Trophoblast cell (in vitro differentiated cells and primary cell): ENCODE measurements around the gene CD99.

ENCODE experiments used
- DNase-seq, 2 donors: peaks; one replicate each; pipeline ENCODE4 v3.0.0-alpha.2; 2016
- H2AFZ ChIP-seq: 2 replicates; pipeline ENCODE4 v1.6.1; 2013; ENCODE audit warnings: low read length, moderate library complexity, mild to moderate bottlenecking; ENCODE audit not compliant: insufficient read depth, poor library complexity
- H2AK5ac ChIP-seq: 2 replicates; pipeline ENCODE4 v1.6.1; 2013; ENCODE audit warnings: mild to moderate bottlenecking, low read length
- H2BK120ac ChIP-seq: 2 replicates; pipeline ENCODE4 v1.6.1; 2013; ENCODE audit warnings: low read length, mild to moderate bottlenecking, moderate library complexity; ENCODE audit not compliant: insufficient read depth, poor library complexity
- H2BK12ac ChIP-seq: 2 replicates; pipeline ENCODE4 v1.6.1; 2013; ENCODE audit warnings: mild to moderate bottlenecking, low read length, moderate library complexity
- H2BK5ac ChIP-seq: 2 replicates; pipeline ENCODE4 v1.6.1; 2013; ENCODE audit warnings: low read length, low read depth, moderate library complexity, mild to moderate bottlenecking; ENCODE audit not compliant: poor library complexity
- H3K14ac ChIP-seq: 2 replicates; pipeline ENCODE4 v1.6.1; 2013; ENCODE audit warnings: mild to moderate bottlenecking, low read length
- H3K18ac ChIP-seq: 2 replicates; pipeline ENCODE4 v1.6.1; 2013; ENCODE audit warnings: mild to moderate bottlenecking, low read length
- H3K23ac ChIP-seq: 2 replicates; pipeline ENCODE4 v1.6.1; 2013; ENCODE audit warnings: low read length
- H3K27ac ChIP-seq: 2 replicates; pipeline ENCODE4 v1.5.1; 2013; ENCODE audit warnings: low read depth, mild to moderate bottlenecking, inconsistent platforms, low read length, moderate library complexity
- H3K27me3 ChIP-seq: 2 replicates; pipeline ENCODE4 v1.6.1; 2013; ENCODE audit warnings: inconsistent platforms, mild to moderate bottlenecking, low read length, moderate library complexity; ENCODE audit not compliant: insufficient read depth
- H3K36me3 ChIP-seq, 2 experiments: 1 replicate in 1 of 2; 2 replicates in 1 of 2; pipeline ENCODE4 v1.6.1; 2013; ENCODE audit warnings: low read length in 2 of 2, mild to moderate bottlenecking in 2 of 2, moderate library complexity in 1 of 2; ENCODE audit not compliant: insufficient read depth in 2 of 2, control insufficient read depth in 1 of 2
- H3K4ac ChIP-seq: 2 replicates; pipeline ENCODE4 v1.6.1; 2013; ENCODE audit warnings: low read depth, mild to moderate bottlenecking, low read length, moderate library complexity
- H3K4me1 ChIP-seq, 2 experiments: 1 replicate in 1 of 2; 2 replicates in 1 of 2; pipeline ENCODE4 v1.6.1; 2013; ENCODE audit warnings: low read length in 2 of 2, mild to moderate bottlenecking in 2 of 2, moderate library complexity in 1 of 2; ENCODE audit not compliant: insufficient read depth in 2 of 2, control insufficient read depth in 1 of 2
- H3K4me2 ChIP-seq: 2 replicates; pipeline ENCODE4 v1.6.1; 2013; ENCODE audit warnings: inconsistent platforms, mild to moderate bottlenecking, low read length, moderate library complexity
- H3K4me3 ChIP-seq: 2 replicates; pipeline ENCODE4 v1.5.1; 2013; ENCODE audit warnings: mild to moderate bottlenecking, low read depth, low read length, inconsistent platforms
- H3K79me1 ChIP-seq: one replicate; pipeline ENCODE4 v1.6.1; 2013; ENCODE audit warnings: low read length
- H3K79me2 ChIP-seq: 2 replicates; pipeline ENCODE4 v1.6.1; 2013; ENCODE audit warnings: low read length, mild to moderate bottlenecking; ENCODE audit not compliant: control insufficient read depth, insufficient read depth, poor library complexity
- H3K9ac ChIP-seq: 2 replicates; pipeline ENCODE4 v1.6.1; 2013; ENCODE audit warnings: mild to moderate bottlenecking, low read length
- H3K9me3 ChIP-seq: 2 replicates; pipeline ENCODE4 v1.6.1; 2013; ENCODE audit warnings: low read depth, mild to moderate bottlenecking, control low read depth, inconsistent platforms, low read length; ENCODE audit not compliant: insufficient read depth
- H4K12ac ChIP-seq: 2 replicates; pipeline ENCODE4 v1.6.1; 2013; ENCODE audit warnings: low read depth, mild to moderate bottlenecking, low read length, moderate library complexity
- H4K8ac ChIP-seq: 2 replicates; pipeline ENCODE4 v1.6.1; 2013; ENCODE audit warnings: low read depth, mild to moderate bottlenecking, low read length, moderate library complexity
- H4K91ac ChIP-seq: one replicate; pipeline ENCODE4 v1.6.1; 2013; ENCODE audit warnings: low read depth, mild to moderate bottlenecking, low read length, moderate library complexity
- whole genome bisulfite sequencing: extraction: QIAGEN DNeasy Blood & Tissue Kit; methylation state at CpG from one replicate; pipeline ENCODE4 v1.1.7; 2013; ENCODE audit warnings: missing lambda C conversion rate; ENCODE audit not compliant: insufficient read length, insufficient coverage; ENCODE audit errors: extremely low coverage; 5-methylcytosine and 5-hydroxymethylcytosine counted together

The CD99 gene

DNA sequence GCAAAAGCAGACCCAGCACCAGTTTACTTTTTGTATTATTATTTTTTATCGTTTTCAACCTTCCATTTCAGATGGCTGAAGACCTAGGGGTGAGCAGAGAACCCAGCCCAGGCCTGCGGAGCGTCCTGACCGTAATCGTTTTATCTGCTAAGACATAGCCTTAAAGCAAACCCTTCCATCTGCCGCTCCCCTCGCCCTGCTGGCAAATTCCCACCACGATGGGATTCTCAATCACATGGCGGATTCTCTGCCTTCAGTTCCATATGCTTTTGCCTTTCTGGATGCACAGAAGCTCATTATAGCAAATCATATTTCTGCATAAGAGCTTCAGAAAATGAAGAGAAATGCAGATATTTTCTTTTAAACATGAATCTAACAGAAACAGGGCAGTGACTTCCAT lies 42.2 kb downstream of the CD99 start:
- no peak overlapping the region for H4K91ac ChIP-seq
- no peak overlapping the region for H2AK5ac ChIP-seq
- H3K23ac ChIP-seq = no peak overlapping the region
- H3K36me3 ChIP-seq = peaks cover 30 to 45% of the 10 kb centered on the region in 2 experiments
- no peak overlapping the region for H2BK12ac ChIP-seq
- no CpG with 5 or more reads among the region's 9 CpGs for WGBS
- no peak overlapping the region for H3K4ac ChIP-seq
- H3K27ac ChIP-seq = no peak overlapping the region
- H3K18ac ChIP-seq = no peak overlapping the region
- no peaks in the 10 kb centered on the region for H3K4me1 ChIP-seq
- no peak overlapping the region for H3K4me3 ChIP-seq
- H3K14ac ChIP-seq = no peak overlapping the region
- no peaks in the 10 kb centered on the region for H3K79me2 ChIP-seq
- no peak for DNase-seq
- H3K79me1 ChIP-seq = no peaks in the 10 kb centered on the region
- H3K4me2 ChIP-seq = no peak overlapping the region
- no peak overlapping the region for H2BK120ac ChIP-seq
- no peak overlapping the region for H4K8ac ChIP-seq
- peaks cover 3% of the 10 kb centered on the region for H3K9me3 ChIP-seq
- H3K27me3 ChIP-seq = no peaks in the 10 kb centered on the region
- no peak overlapping the region for H2AFZ ChIP-seq
- no peak overlapping the region for H2BK5ac ChIP-seq
- H3K9ac ChIP-seq = no peak overlapping the region
- H4K12ac ChIP-seq = no peak overlapping the region

DNA sequence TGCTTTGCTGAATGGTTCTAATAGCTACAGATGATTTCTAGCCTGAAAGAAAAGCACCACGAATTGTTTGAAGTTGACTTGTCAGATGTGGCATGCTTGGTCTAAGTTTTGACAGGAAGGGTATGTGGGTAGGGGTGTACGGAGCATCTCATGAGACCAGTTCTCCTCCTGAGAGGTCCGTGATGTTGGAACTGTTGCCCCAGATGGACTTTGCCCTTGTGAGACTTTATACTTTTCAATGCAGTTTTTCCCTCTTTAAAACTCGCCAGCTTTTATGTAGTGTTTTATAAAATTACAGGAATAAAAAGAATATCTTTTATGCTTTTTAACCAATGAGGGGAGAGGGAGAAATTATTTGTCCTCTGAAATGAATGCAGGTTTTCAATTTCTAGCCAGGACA lies 44.2 kb downstream of the CD99 start:
- Histone ChIP-seq H4K12ac (no peak overlapping the region), H2AFZ (no peak overlapping the region), H3K27ac (no peak overlapping the region), H3K4ac (no peak overlapping the region), H2BK120ac (no peak overlapping the region), H3K9me3 (peaks cover 3% of the 10 kb centered on the region), H3K23ac (no peak overlapping the region), H3K9ac (no peak overlapping the region), H3K4me3 (no peak overlapping the region), H2BK12ac (no peak overlapping the region), H2BK5ac (no peak overlapping the region), H2AK5ac (no peak overlapping the region), H3K14ac (no peak overlapping the region), H4K8ac (no peak overlapping the region), H4K91ac (no peak overlapping the region), H3K36me3 (peaks cover 29 to 40% of the 10 kb centered on the region in 2 experiments), H3K79me2 (no peaks in the 10 kb centered on the region), H3K4me1 (no peaks in the 10 kb centered on the region), H3K79me1 (no peaks in the 10 kb centered on the region), H3K4me2 (no peak overlapping the region), H3K27me3 (no peaks in the 10 kb centered on the region), H3K18ac (no peak overlapping the region)
- no CpG with 5 or more reads among the region's 4 CpGs for WGBS
- no peak for DNase-seq

DNA sequence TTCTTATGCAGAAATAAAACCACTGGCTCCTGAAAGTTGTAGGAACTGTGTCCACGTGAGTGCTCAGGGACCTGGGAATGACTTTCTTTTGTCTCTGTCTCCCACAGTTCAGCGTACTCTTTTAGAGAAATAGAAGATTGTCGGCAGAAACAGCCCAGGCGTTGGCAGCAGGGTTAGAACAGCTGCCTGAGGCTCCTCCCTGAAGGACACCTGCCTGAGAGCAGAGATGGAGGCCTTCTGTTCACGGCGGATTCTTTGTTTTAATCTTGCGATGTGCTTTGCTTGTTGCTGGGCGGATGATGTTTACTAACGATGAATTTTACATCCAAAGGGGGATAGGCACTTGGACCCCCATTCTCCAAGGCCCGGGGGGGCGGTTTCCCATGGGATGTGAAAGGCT lies 49.6 kb downstream of the CD99 start:
- no peak overlapping the region for H2BK5ac ChIP-seq
- H3K4ac ChIP-seq = no peak overlapping the region
- no CpG with 5 or more reads among the region's 11 CpGs for WGBS
- no peak overlapping the region for H3K18ac ChIP-seq
- no peaks in the 10 kb centered on the region for H3K79me1 ChIP-seq
- H2BK120ac ChIP-seq = no peak overlapping the region
- DNase-seq = no peak
- H2AK5ac ChIP-seq = no peak overlapping the region
- H2BK12ac ChIP-seq = no peak overlapping the region
- H3K4me2 ChIP-seq = no peak overlapping the region
- no peak overlapping the region for H4K91ac ChIP-seq
- H3K27me3 ChIP-seq = no peaks in the 10 kb centered on the region
- H3K4me3 ChIP-seq = no peak overlapping the region
- H4K12ac ChIP-seq = no peak overlapping the region
- H2AFZ ChIP-seq = no peak overlapping the region
- no peak overlapping the region for H3K14ac ChIP-seq
- H3K9ac ChIP-seq = no peak overlapping the region
- no peaks in the 10 kb centered on the region for H3K4me1 ChIP-seq
- H3K36me3 ChIP-seq = peaks cover 22 to 34% of the 10 kb centered on the region in 2 experiments
- H3K27ac ChIP-seq = no peak overlapping the region
- H3K9me3 ChIP-seq = no peaks in the 10 kb centered on the region
- no peaks in the 10 kb centered on the region for H3K79me2 ChIP-seq
- no peak overlapping the region for H4K8ac ChIP-seq
- no peak overlapping the region for H3K23ac ChIP-seq

DNA sequence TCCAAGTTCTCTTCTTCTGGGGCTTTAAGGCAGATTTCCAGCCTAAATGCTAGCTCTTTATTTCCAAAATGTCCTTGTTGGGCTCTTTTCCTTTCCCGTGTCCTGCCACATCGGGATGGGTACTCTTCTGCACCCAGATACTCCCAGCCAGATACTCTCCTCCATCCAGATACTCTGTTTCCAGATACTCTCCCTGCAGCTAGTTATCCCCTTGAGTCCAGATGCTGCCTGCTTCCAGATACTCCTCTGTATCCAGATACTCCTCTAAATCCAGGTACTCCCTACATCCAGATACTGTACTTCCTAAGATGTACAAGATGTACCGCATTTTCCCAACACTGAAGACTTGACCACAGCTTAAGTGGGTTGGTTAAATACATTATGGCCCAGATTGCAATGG lies 50.3 kb downstream of the CD99 start:
- Histone ChIP-seq H3K9ac (no peak overlapping the region), H3K4me1 (no peaks in the 10 kb centered on the region), H3K79me1 (no peaks in the 10 kb centered on the region), H4K91ac (no peak overlapping the region), H3K27me3 (no peaks in the 10 kb centered on the region), H3K36me3 (peaks cover 20 to 31% of the 10 kb centered on the region in 2 experiments), H3K4me2 (no peak overlapping the region), H3K18ac (no peak overlapping the region), H4K12ac (no peak overlapping the region), H2AFZ (no peak overlapping the region), H2BK12ac (no peak overlapping the region), H3K23ac (no peak overlapping the region), H3K4me3 (no peak overlapping the region), H3K9me3 (no peaks in the 10 kb centered on the region), H2BK5ac (no peak overlapping the region), H3K14ac (no peak overlapping the region), H3K79me2 (no peaks in the 10 kb centered on the region), H2AK5ac (no peak overlapping the region), H3K4ac (no peak overlapping the region), H3K27ac (no peak overlapping the region), H2BK120ac (no peak overlapping the region), H4K8ac (no peak overlapping the region)
- no peak for DNase-seq
- WGBS = no CpG with 5 or more reads among the region's 3 CpGs
